GM12801 (cell line): ENCODE results near the gene RIPK1.

ENCODE experiments used
- TF ChIP-seq, protein P1 (sequence below): IDR thresholded peaks from one replicate; pipeline ENCODE4 v1.5.1; 2011; ENCODE audit warnings: control low read depth; ENCODE audit not compliant: insufficient read length; ENCODE audit errors: extremely low read depth

The RIPK1 gene

DNA sequence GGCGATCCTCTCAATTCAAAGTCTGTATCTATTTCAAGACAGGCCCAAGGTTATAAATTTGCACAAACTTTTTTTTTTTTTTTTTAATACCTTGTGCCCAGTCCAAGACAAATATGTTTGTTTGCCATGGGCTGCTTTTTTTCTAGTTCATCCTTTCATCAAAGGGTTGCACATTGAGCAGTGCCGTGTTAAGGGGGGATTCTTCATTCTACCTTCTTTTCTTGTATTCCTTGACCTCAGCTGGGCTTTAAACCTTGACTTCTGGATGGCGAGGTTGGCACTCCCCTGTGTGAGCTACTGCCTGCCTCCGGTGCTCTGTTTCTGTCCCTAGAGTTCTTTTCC is 7.4 kb downstream of the RIPK1 start:
- TF ChIP-seq, protein P1, sequence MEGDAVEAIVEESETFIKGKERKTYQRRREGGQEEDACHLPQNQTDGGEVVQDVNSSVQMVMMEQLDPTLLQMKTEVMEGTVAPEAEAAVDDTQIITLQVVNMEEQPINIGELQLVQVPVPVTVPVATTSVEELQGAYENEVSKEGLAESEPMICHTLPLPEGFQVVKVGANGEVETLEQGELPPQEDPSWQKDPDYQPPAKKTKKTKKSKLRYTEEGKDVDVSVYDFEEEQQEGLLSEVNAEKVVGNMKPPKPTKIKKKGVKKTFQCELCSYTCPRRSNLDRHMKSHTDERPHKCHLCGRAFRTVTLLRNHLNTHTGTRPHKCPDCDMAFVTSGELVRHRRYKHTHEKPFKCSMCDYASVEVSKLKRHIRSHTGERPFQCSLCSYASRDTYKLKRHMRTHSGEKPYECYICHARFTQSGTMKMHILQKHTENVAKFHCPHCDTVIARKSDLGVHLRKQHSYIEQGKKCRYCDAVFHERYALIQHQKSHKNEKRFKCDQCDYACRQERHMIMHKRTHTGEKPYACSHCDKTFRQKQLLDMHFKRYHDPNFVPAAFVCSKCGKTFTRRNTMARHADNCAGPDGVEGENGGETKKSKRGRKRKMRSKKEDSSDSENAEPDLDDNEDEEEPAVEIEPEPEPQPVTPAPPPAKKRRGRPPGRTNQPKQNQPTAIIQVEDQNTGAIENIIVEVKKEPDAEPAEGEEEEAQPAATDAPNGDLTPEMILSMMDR, result no peak

DNA sequence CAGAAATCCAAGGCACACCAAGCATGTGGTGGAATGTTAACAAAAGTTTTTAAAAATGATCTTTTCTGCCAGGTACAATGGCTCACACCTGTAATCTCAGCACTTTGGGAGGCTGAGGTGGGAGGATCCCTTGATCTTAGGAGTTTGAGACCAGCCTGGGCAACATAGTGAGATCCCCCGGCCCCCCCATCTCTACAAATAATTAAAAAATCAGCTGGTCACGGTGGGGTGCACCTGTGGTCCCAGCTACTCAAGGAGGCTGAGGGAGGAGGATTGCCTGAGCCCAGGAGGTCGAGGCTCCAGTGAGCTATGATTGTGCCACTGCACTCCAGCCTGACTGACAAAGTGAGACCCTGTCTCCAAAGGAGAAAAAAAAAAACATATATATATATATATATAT is 8.0 kb downstream of the RIPK1 start:
- TF ChIP-seq, protein P1, result no peak

DNA sequence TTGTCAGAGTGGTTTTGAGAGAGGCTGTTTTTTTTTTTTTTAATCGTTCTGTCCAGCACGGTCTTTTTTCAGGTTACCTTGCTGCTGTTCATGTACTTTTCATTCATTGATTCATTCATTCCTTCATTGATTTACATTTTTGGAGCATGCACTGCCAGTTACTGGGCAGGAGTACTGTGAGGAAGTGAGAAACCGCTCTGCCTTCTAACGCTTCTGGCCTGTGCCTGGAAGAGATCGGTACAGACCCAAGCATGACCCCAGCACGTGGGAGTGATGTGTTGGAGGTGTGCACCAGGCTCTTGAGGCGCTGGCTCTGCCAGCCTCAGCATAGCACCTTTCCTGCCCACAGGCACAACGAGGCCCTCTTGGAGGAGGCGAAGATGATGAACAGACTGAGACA is 9.1 kb downstream of the RIPK1 start:
- TF ChIP-seq, protein P1, result no peak

DNA sequence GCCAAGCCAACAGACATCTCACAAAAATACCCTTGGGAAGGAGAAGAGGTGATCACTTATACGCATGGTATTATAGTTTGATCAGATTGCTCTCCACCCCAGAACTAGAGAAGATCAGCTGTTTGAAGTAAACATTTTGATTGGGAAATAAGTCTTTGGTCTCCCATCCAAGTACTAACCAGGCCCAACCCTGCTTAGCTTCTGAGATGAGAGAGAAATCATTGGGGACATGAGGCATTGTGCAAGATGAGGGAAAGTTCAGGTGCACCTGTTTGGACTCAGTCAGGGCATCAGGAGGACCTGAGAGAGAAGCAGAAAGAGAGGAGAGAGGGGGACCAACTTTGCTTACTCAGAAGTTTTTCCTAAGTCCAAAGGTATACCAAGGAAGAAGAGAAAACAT is 11.4 kb downstream of the RIPK1 start:
- TF ChIP-seq, protein P1, result no peak

DNA sequence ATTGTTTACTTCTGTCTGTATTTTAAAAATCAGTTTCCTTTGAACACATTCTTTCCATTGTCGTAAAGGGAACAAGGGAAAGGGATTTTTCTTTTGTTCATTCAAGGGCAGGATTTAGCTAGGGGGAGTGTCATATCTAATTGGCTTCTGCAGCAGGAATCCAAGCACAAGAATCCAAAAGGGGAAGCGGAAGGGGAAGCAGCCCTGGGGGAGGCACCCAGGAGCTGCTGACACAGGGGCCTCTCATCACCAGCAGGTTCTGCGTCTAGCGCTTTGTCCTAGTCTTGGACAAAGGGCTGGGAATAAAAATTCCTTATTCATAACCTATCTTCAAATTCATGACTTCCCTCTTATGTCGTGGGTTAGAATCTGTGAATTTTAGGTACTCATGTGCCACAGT is 13.7 kb downstream of the RIPK1 start:
- TF ChIP-seq, protein P1, result no peak

DNA sequence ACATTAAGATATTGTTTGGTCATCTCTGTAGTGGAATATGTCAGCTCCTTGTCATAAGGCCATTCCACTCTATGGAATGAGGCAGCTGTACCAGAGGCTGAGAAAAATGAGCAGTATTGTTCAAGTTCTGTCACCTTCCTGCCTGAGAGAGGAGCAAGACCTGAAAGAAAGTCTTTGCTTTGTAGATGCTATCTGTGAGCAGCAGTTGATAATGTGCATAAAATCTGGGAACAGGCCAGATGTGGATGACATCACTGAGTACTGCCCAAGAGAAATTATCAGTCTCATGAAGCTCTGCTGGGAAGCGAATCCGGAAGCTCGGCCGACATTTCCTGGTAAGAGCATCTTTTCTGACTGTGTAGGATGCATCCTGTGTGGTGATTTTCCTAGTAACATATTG is 16.8 kb downstream of the RIPK1 start:
- TF ChIP-seq, protein P1, result no peak

DNA sequence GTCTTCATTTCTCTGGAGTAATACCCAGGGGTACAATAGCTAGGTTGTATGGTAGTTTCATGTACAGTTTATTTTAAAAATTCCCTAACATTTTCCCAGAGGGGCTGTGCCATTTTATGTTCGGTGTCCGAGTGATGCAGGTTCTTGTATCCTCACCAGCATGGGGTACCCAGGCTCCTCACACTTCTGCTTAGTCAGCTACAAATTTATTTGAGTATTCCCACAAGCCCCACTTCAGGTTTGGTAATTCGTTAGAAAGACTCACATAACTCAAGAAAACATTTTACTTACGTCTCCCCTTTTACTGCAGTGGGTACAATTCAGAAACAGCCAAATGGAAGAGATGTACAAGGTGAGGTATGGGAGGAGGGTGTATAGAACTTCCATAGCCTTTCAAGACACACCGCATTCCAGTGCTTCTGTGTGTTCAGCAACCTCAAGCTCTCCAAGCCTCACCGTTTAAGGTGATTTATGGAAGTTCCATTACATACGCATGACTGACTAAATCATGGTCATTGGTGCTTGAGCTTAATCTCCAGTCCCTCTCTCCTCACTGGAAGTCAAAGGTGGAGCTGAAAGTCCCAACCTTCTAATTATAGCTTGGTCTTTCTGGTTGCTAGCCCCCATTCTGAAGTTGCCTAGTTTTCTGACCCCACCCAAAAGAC is 18.1 kb downstream of the RIPK1 start:
- TF ChIP-seq, protein P1, result no peak

DNA sequence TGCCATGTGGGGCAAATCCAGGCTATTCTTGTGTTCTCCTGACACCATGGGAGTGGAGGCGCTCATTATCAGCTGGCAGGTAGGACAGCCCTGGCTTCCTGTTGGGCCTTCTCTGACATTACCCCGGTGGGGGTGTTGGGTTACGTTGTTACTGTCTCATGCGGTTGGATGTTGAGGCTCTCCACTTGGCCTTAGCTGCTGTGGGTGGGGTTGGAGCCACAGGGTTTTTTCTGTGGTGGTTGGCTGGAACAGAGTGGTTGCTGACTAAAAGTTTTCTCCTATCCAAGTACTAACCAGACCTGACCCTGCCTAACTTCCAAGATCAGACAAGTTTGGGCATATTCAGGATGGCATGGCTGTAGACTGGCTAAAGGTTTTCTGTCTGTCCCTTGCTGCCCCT is 20.2 kb downstream of the RIPK1 start:
- TF ChIP-seq, protein P1, result no peak
